ENCODE data around the gene RSPH6A.

GRCh38 chr19:45827459-45828093, 12.5 kb upstream of the RSPH6A start:
- TF ChIP-seq CTCF (IDR thresholded peaks at IDR 0.05) (no peak), POLR2A (IDR thresholded peaks at IDR 0.05) (no peak), POLR2AphosphoS5 (IDR thresholded peaks at IDR 0.05) (no peak)

Measured in upper lobe of left lung (tissue), 4 donors.